H1 (cell line): Measurements from ENCODE around the gene ITSN1. TPM values are rescaled to one million over a fixed set of nuclear protein-coding genes. Genes with fewer than 3 reads are reported as not detected.

Experiments used
- CTCF ChIA-PET: fragments of 300-600 bp; sonication (Branson Sonifier 250); formaldehyde crosslinking; loops from one replicate; lab custom pipeline; 2021; ENCODE audit not compliant: partially characterized antibody; lab: Charles Lee
- POLR2A ChIA-PET: fragments of 300-600 bp; sonication (Branson Sonifier 250); formaldehyde crosslinking; loops from one replicate; lab custom pipeline; 2021; ENCODE audit warnings: inconsistent platforms; ENCODE audit not compliant: partially characterized antibody; lab: Charles Lee
- DNase-seq, 2 experiments: peaks; one replicate each; pipeline versions ENCODE4 v3.0.0 to v3.0.0-alpha.2; 2010 to 2022; ENCODE audit warnings: low spot score in 2 of 2, low read depth in 1 of 2, mixed read lengths in 1 of 2
- FAIRE-seq: peaks from 2 replicates; lab custom pipeline; 2011; peaks lifted over from hg19 to GRCh38; lab: Jason Lieb, UNC
- H2AFZ ChIP-seq: 2 replicates; pipeline ENCODE4 v1.8.1; 2012; ENCODE audit warnings: low read length, inconsistent platforms
- H2AK5ac ChIP-seq: 2 replicates; pipeline ENCODE4 v1.6.1; 2013; ENCODE audit warnings: low read depth, low read length
- H2BK120ac ChIP-seq: replicated peaks from 2 replicates; pipeline ENCODE3; 2013; ENCODE audit warnings: low read depth, low read length, inconsistent platforms
- H2BK12ac ChIP-seq: 2 replicates; pipeline ENCODE4 v1.6.1; 2013; ENCODE audit warnings: low read depth, low read length
- H2BK15ac ChIP-seq: 2 replicates; pipeline ENCODE4 v1.6.1; 2013; ENCODE audit warnings: low read length
- H2BK20ac ChIP-seq: 2 replicates; pipeline ENCODE4 v1.6.1; 2013; ENCODE audit warnings: low read length
- H2BK5ac ChIP-seq: 2 replicates; pipeline ENCODE4 v1.6.1; 2013; ENCODE audit warnings: low read depth, low read length
- H3K14ac ChIP-seq: 2 replicates; pipeline ENCODE4 v1.6.1; 2013; ENCODE audit warnings: inconsistent platforms; ENCODE audit not compliant: insufficient read length
- H3K18ac ChIP-seq: 2 replicates; pipeline ENCODE4 v1.6.1; 2013; ENCODE audit warnings: low read length; ENCODE audit errors: extremely low read depth
- H3K23ac ChIP-seq: 2 replicates; pipeline ENCODE4 v1.6.1; 2013; ENCODE audit warnings: inconsistent platforms; ENCODE audit not compliant: insufficient read length
- H3K23me2 ChIP-seq: 2 replicates; pipeline ENCODE4 v1.6.1; 2013; ENCODE audit warnings: low read depth, low read length
- H3K27ac ChIP-seq: 2 replicates; pipeline ENCODE4 v1.6.1; 2011; ENCODE audit warnings: low read depth, low read length, inconsistent platforms
- H3K27me3 ChIP-seq, 4 experiments: replicated peaks in 1 of 4; 1 replicate in 1 of 4; 2 replicates in 3 of 4; pipeline versions ENCODE4 v1.6.1 to v1.8.1; 2011 to 2013; ENCODE audit warnings: low read length in 3 of 4, mild to moderate bottlenecking in 3 of 4, inconsistent platforms in 2 of 4, mixed read lengths in 2 of 4, moderate library complexity in 1 of 4; ENCODE audit not compliant: control insufficient read depth in 3 of 4, insufficient read depth in 3 of 4; ENCODE audit errors: extremely low read depth in 1 of 4
- H3K36me3 ChIP-seq, 4 experiments: 2 replicates each; pipeline versions ENCODE4 v1.6.1 to v1.8.1; 2011 to 2013; ENCODE audit warnings: mild to moderate bottlenecking in 4 of 4, low read length in 3 of 4, moderate library complexity in 2 of 4, control low read depth in 1 of 4, inconsistent platforms in 1 of 4; ENCODE audit not compliant: insufficient read depth in 4 of 4, control insufficient read depth in 2 of 4
- H3K4ac ChIP-seq: replicated peaks from 2 replicates; pipeline ENCODE3; 2013; ENCODE audit warnings: low read length, low read depth, mixed read lengths, inconsistent platforms; ENCODE audit not compliant: insufficient read length
- H3K4me1 ChIP-seq, 4 experiments: replicated peaks in 1 of 4; 1 replicate in 1 of 4; 2 replicates in 3 of 4; pipeline versions ENCODE4 v1.6.1 to v1.8.1; 2011 to 2013; ENCODE audit warnings: low read length in 3 of 4, inconsistent platforms in 2 of 4, mixed read lengths in 1 of 4; ENCODE audit not compliant: insufficient read depth in 4 of 4, control insufficient read depth in 3 of 4
- H3K4me2 ChIP-seq, 2 experiments: 2 replicates each; pipeline versions ENCODE4 v1.6.1 to v1.8.1; 2011 to 2013; ENCODE audit warnings: low read depth in 2 of 2, low read length in 2 of 2, control low read depth in 1 of 2, inconsistent platforms in 1 of 2, mild to moderate bottlenecking in 1 of 2; ENCODE audit not compliant: insufficient read depth in 1 of 2
- H3K4me3 ChIP-seq, 4 experiments: fragments of 200-600, 300-600 bp in 1 of 4; sonication (generic), shearing (Covaris generic), sonication (Bioruptor Twin) in 1 of 4; 2 replicates each; pipeline versions ENCODE4 v1.5.1 to v1.8.1; 2011 to 2016; ENCODE audit warnings: low read length in 4 of 4, low read depth in 3 of 4, control low read depth in 2 of 4, inconsistent platforms in 2 of 4, mild to moderate bottlenecking in 2 of 4, mixed read lengths in 1 of 4, moderate library complexity in 1 of 4; ENCODE audit not compliant: insufficient read depth in 2 of 4; ENCODE audit errors: extremely low read depth in 1 of 4
- H3K56ac ChIP-seq: replicated peaks from 2 replicates; pipeline ENCODE3; 2013; ENCODE audit warnings: low read depth, mild to moderate bottlenecking, mixed read lengths, low read length, inconsistent platforms; ENCODE audit not compliant: insufficient read length
- H3K79me1 ChIP-seq: 2 replicates; pipeline ENCODE4 v1.6.1; 2013; ENCODE audit warnings: low read depth, low read length, control low read depth
- H3K79me2 ChIP-seq, 2 experiments: 2 replicates each; pipeline versions ENCODE4 v1.6.1 to v1.8.1; 2012 to 2013; ENCODE audit warnings: low read length in 2 of 2, mild to moderate bottlenecking in 2 of 2, inconsistent platforms in 1 of 2; ENCODE audit not compliant: insufficient read depth in 2 of 2, control insufficient read depth in 1 of 2
- H3K9ac ChIP-seq, 4 experiments: replicated peaks in 1 of 4; 1 replicate in 1 of 4; 2 replicates in 3 of 4; pipeline versions ENCODE4 v1.6.1 to v1.8.1; 2011 to 2013; ENCODE audit warnings: low read depth in 3 of 4, low read length in 3 of 4, control low read depth in 2 of 4, mild to moderate bottlenecking in 2 of 4, moderate library complexity in 2 of 4, inconsistent platforms in 1 of 4; ENCODE audit errors: extremely low read depth in 1 of 4
- H3K9me3 ChIP-seq, 2 experiments: 2 replicates each; pipeline versions ENCODE4 v1.6.1 to v1.8.1; 2012 to 2013; ENCODE audit warnings: mild to moderate bottlenecking in 2 of 2, moderate library complexity in 2 of 2, control low read depth in 1 of 2, inconsistent platforms in 1 of 2, low read depth in 1 of 2, low read length in 1 of 2, mixed read lengths in 1 of 2; ENCODE audit not compliant: insufficient read depth in 2 of 2
- H4K20me1 ChIP-seq, 2 experiments: replicated peaks in 1 of 2; 2 replicates each; pipeline versions ENCODE3 to v1.8.1; 2011 to 2013; ENCODE audit warnings: inconsistent platforms in 2 of 2, low read length in 2 of 2, mild to moderate bottlenecking in 1 of 2; ENCODE audit not compliant: insufficient read depth in 2 of 2, control insufficient read depth in 1 of 2
- H4K5ac ChIP-seq: 2 replicates; pipeline ENCODE4 v1.6.1; 2013; ENCODE audit warnings: low read length, low read depth, mixed read lengths, inconsistent platforms; ENCODE audit not compliant: insufficient read length
- H4K8ac ChIP-seq: 2 replicates; pipeline ENCODE4 v1.8.0; 2013; ENCODE audit warnings: mild to moderate bottlenecking, moderate library complexity, low read length, inconsistent platforms; ENCODE audit not compliant: insufficient read depth; ENCODE audit errors: extremely low read depth
- H4K91ac ChIP-seq: replicated peaks from 2 replicates; pipeline ENCODE3; 2013; ENCODE audit warnings: low read length, mixed read lengths, inconsistent platforms; ENCODE audit not compliant: insufficient read length
- FOSL1 ChIP-seq: IDR thresholded peaks from 2 replicates; pipeline ENCODE4 v1.6.1; 2011; ENCODE audit warnings: mild to moderate bottlenecking, low read depth, low read length, moderate library complexity; ENCODE audit not compliant: insufficient read depth
- WGBS, 2 experiments: shearing (Covaris generic) in 1 of 2; methylation state at CpG; one replicate each; pipeline versions ENCODE4 v1.1.6 to v1.1.7; 2013 to 2015; ENCODE audit warnings: low lambda C conversion rate in 2 of 2, mixed read lengths in 2 of 2, inconsistent platforms in 1 of 2, low coverage in 1 of 2, missing lambda C conversion rate in 1 of 2; ENCODE audit not compliant: insufficient replicate concordance in 2 of 2, insufficient coverage in 1 of 2, insufficient read length in 1 of 2; ENCODE audit errors: extremely low coverage in 1 of 2, missing lambda C conversion rate in 1 of 2; 5-methylcytosine and 5-hydroxymethylcytosine counted together
- polyA plus RNA-seq, 7 experiments: library from polyadenylated mRNA; depleted of rRNA in 3 of 7; stranded (reverse) in 5 of 7; unstranded in 2 of 7; fragments of >200 nt in 5 of 7; fragments of 200-250 nt in 2 of 7; gene quantifications; 1 replicate in 5 of 7; 2 replicates in 1 of 7; 4 replicates in 1 of 7; pipeline versions ENCODE4 v1.2.1 to v1.2.3, GENCODE V29; 2011 to 2013; ENCODE audit warnings: missing spikeins in 2 of 7, mixed read lengths in 2 of 7
- total RNA-seq: library from RNA; stranded (reverse); fragmentation: NEBNext Ultra II Directional; extraction: Animal tissue kit (Norgen Biotek cat#: 25700); gene quantifications from 2 replicates; pipeline ENCODE4 v1.2.1, GENCODE V29; 2021

The ITSN1 gene
- total and polyA plus RNA-seq, 2 of the 8 experiments (the other 6 are each of a cell fraction or from before 2014, with no cell fraction given), result 60.8 to 78.1 TPM

DNA sequence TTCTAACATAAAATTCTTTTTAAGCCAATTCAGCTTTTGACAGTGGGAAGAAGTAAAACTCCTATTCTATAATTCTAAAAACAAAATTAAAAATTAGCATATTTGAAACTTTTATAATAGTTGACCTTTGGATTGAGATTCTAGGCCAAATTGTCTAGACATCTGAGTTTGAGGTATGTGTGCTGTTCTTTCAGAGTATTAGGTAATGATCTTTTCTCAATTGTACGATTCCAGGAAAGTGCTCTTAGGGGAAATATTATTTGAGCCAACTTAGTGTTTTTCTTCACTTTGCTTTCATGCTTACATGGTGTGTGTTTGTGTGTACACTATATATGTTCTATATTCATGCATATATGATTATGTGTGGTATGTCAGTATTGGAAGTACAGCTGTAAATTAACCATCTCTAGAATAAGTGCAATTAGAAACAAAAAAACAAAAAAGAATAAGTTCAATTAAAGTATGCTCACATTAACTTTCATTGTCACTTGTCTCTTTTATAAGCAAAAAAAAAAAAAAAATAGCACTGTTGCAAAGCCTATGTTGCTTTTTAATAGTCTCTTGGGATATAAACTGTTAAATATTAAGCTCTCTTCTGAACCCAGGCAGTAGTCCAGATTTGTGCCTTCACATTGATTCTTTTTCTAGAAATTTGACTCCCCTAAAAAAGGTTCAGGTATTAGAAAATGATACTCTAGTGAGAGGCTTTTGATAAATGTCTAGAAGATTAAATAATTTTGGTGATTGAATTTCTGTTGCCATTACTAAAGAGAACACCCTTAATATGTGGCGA, 141.1 kb downstream of the ITSN1 start:
- H2AK5ac ChIP-seq, result no peak overlapping the region
- no peaks in the 10 kb centered on the region for H3K9me3 ChIP-seq
- H2BK120ac ChIP-seq, result no peak overlapping the region
- H3K18ac ChIP-seq, result no peak overlapping the region
- no peaks in the 10 kb centered on the region for H4K20me1 ChIP-seq
- H2BK20ac ChIP-seq, result no peak overlapping the region
- FAIRE-seq (no peak), DNase-seq (no peak)
- ChIA-PET POLR2A (no interaction called here), CTCF (interaction anchor here (0.6 kb wide), 1 partner anchor 365 kb away, joined by 3 read pairs; no protein-coding TSS in a partner anchor)
- no peak overlapping the region for H2AFZ ChIP-seq
- H2BK5ac ChIP-seq, result no peak overlapping the region
- H3K27me3 ChIP-seq, result no peaks in the 10 kb centered on the region
- no peak overlapping the region for H2BK12ac ChIP-seq
- no peak overlapping the region for H3K4me3 ChIP-seq
- H3K79me2 ChIP-seq, result no peaks in the 10 kb centered on the region; a peak in 1 of 4 replicates
- no peak overlapping the region for H4K8ac ChIP-seq
- no peaks in the 10 kb centered on the region for H3K79me1 ChIP-seq
- 86% methylated on average over 2 of the region's 2 CpGs; no CpG with 5 or more reads in 1 of the 2 experiments for WGBS, 2 experiments
- H3K9ac ChIP-seq, result no peak overlapping the region
- H3K56ac ChIP-seq, result no peak overlapping the region
- no peak overlapping the region for H4K91ac ChIP-seq
- H2BK15ac ChIP-seq, result no peak overlapping the region
- H3K4me2 ChIP-seq, result no peak overlapping the region
- H3K27ac ChIP-seq, result no peak overlapping the region
- no peak overlapping the region for H3K23ac ChIP-seq
- no peak overlapping the region for H3K4ac ChIP-seq
- H3K36me3 ChIP-seq, result peaks cover 0 to 53% (median 8%) of the 10 kb centered on the region in 4 experiments; a peak in 6 of 8 replicates
- no peak overlapping the region for H3K14ac ChIP-seq
- no peak overlapping the region for H4K5ac ChIP-seq
- H3K4me1 ChIP-seq, result no peaks in the 10 kb centered on the region
- no peaks in the 10 kb centered on the region; the same call in 1 of the 2 replicates for H3K23me2 ChIP-seq
- no peak for TF ChIP-seq FOSL1
